ENCODE results near the gene ACAD10. TPM values are rescaled to one million over a fixed set of nuclear protein-coding genes. Genes with fewer than 3 reads are reported as not detected.

The ACAD10 gene
- total and polyA plus RNA-seq, 4 donors: 10.1 to 38.6 (median 17.5) TPM

- DNase-seq (no peak), ATAC-seq (ENCODE audit: insufficient read depth, low FRiP score) (no peak)
- no peaks in the 10 kb centered on the region for H3K4me1 ChIP-seq (ENCODE audit: control insufficient read depth in 5 of 5, insufficient read depth in 5 of 5, low read length in 5 of 5)
- no peak overlapping the region for H3K9ac ChIP-seq (ENCODE audit: insufficient read depth in 1 of 2, low read length in 2 of 2)
- H3K9me3 ChIP-seq (ENCODE audit: control insufficient read depth in 4 of 4, insufficient read depth in 3 of 4, low read length in 3 of 4): no peaks in the 10 kb centered on the region
- H3K36me3 ChIP-seq (ENCODE audit: control insufficient read depth in 4 of 4, insufficient read depth in 4 of 4, low read length in 4 of 4): peaks cover 27 to 37% (median 32%) of the 10 kb centered on the region in 4 donors
- no peak overlapping the region for H3K4me3 ChIP-seq
- TF ChIP-seq CTCF (IDR thresholded peaks at IDR 0.05; ENCODE audit: control extremely low read depth, extremely low read depth): no peak
- H3K27ac ChIP-seq (ENCODE audit: low read depth in 1 of 2, low read length in 1 of 2): no peak overlapping the region
- 95 to 97% methylated on average over 3 of the region's 3 CpGs for WGBS, 2 donors
- no peaks in the 10 kb centered on the region for H3K27me3 ChIP-seq (ENCODE audit: control insufficient read depth in 3 of 3, insufficient read depth in 3 of 3, low read length in 2 of 3)
Measured at GRCh38 chr12:111655356-111655755, 30.5 kb upstream of the ACAD10 start.

- Histone ChIP-seq H3K9me3 (ENCODE audit: control insufficient read depth in 4 of 4, insufficient read depth in 3 of 4, low read length in 3 of 4) (no peaks in the 10 kb centered on the region), H3K9ac (ENCODE audit: insufficient read depth in 1 of 2, low read length in 2 of 2) (no peak overlapping the region), H3K27ac (ENCODE audit: low read depth in 1 of 2, low read length in 1 of 2) (no peak overlapping the region), H3K36me3 (ENCODE audit: control insufficient read depth in 4 of 4, insufficient read depth in 4 of 4, low read length in 4 of 4) (peaks cover 27 to 37% (median 32%) of the 10 kb centered on the region in 4 donors), H3K4me3 (no peak overlapping the region), H3K27me3 (ENCODE audit: control insufficient read depth in 3 of 3, insufficient read depth in 3 of 3, low read length in 2 of 3) (no peaks in the 10 kb centered on the region), H3K4me1 (ENCODE audit: control insufficient read depth in 5 of 5, insufficient read depth in 5 of 5, low read length in 5 of 5) (no peaks in the 10 kb centered on the region)
- TF ChIP-seq CTCF (IDR thresholded peaks at IDR 0.05; ENCODE audit: control extremely low read depth, extremely low read depth): no peak
- DNase-seq (no peak), ATAC-seq (ENCODE audit: insufficient read depth, low FRiP score) (no peak)
- 95 to 99% methylated on average over 4 of the region's 4 CpGs for WGBS, 2 donors
Measured at GRCh38 chr12:111656016-111656415, 29.8 kb upstream of the ACAD10 start.

GRCh38 chr12:111664499-111664898, 21.4 kb upstream of the ACAD10 start:
- no peaks in the 10 kb centered on the region for H3K27me3 ChIP-seq (ENCODE audit: control insufficient read depth in 3 of 3, insufficient read depth in 3 of 3, low read length in 2 of 3)
- no peaks in the 10 kb centered on the region for H3K4me1 ChIP-seq (ENCODE audit: control insufficient read depth in 5 of 5, insufficient read depth in 5 of 5, low read length in 5 of 5)
- 89 to 95% methylated on average over 5 of the region's 5 CpGs for WGBS, 2 donors
- H3K27ac ChIP-seq (ENCODE audit: low read depth in 1 of 2, low read length in 1 of 2): no peak overlapping the region
- peaks cover 12 to 29% (median 24%) of the 10 kb centered on the region in 4 donors for H3K36me3 ChIP-seq (ENCODE audit: control insufficient read depth in 4 of 4, insufficient read depth in 4 of 4, low read length in 4 of 4)
- no peak for TF ChIP-seq CTCF (IDR thresholded peaks at IDR 0.05; ENCODE audit: control extremely low read depth, extremely low read depth)
- ATAC-seq (ENCODE audit: insufficient read depth, low FRiP score): no peak
- H3K4me3 ChIP-seq: no peak overlapping the region
- no peaks in the 10 kb centered on the region for H3K9me3 ChIP-seq (ENCODE audit: control insufficient read depth in 4 of 4, insufficient read depth in 3 of 4, low read length in 3 of 4)
- no peak for DNase-seq
- no peak overlapping the region for H3K9ac ChIP-seq (ENCODE audit: insufficient read depth in 1 of 2, low read length in 2 of 2)

Data from lung (tissue), 12 donors.